ENCODE data around the gene PDCD7.
"Not testable (repeated sequence)": the region's sequence is repeated elsewhere in the genome, so short reads cannot be mapped to it uniquely, and the experiment has no call there.

PDCD7 gene, protein sequence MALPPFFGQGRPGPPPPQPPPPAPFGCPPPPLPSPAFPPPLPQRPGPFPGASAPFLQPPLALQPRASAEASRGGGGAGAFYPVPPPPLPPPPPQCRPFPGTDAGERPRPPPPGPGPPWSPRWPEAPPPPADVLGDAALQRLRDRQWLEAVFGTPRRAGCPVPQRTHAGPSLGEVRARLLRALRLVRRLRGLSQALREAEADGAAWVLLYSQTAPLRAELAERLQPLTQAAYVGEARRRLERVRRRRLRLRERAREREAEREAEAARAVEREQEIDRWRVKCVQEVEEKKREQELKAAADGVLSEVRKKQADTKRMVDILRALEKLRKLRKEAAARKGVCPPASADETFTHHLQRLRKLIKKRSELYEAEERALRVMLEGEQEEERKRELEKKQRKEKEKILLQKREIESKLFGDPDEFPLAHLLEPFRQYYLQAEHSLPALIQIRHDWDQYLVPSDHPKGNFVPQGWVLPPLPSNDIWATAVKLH

DNA sequence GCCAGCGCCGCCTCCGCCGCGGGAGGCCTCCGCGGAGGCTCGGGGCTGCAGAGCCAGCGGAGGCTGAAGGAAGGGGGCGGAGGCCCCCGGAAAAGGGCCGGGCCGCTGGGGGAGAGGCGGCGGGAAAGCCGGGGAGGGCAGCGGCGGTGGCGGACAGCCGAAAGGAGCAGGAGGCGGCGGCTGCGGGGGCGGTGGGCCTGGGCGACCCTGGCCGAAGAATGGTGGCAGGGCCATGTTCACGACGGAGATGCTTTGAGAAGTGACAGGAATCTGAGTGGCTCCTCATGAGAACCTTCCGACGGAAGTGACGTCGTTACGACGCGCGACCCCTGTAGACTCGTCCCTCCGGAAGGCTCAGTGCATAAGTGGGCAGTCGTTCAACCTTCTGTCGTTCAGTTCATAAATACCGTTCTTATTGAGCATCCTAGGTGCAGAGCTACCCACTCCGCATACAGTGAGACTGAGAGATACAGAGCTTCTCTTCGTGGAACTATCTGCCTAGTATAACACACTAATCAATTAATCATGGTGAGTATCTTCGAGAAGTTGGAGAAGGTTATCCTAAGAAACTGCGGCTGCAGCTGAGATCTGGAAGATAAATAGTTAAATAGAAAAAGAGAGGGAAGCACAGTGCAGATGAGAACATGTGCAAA, at the start of gene PDCD7:
TSS of gene PDCD7 (minus strand) at position 261 of the 653 bp plus-strand sequence. CDS start at position 234, 27 bp downstream.
- DNase-seq, result peak; percentile 84

DNA sequence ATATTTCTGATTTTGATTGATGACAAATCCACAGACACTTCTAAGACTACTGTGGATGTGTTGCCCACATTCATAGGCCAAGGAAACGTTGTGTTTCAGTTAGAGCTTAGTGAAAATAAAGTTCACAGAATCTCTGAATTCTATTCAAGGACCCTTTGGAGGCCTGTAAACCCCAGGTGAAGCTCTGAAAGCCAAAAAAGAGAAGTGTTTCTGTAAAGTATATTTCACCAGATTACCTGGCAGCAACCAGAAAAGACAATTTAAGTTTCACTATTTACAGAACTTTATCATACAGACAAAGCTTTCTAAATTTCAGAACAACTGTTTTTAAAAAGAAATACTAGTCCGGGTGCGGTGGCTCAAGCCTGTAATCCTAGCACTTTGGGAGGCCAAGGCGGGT, 48.9 kb upstream of the PDCD7 start:
- no peak for DNase-seq

DNA sequence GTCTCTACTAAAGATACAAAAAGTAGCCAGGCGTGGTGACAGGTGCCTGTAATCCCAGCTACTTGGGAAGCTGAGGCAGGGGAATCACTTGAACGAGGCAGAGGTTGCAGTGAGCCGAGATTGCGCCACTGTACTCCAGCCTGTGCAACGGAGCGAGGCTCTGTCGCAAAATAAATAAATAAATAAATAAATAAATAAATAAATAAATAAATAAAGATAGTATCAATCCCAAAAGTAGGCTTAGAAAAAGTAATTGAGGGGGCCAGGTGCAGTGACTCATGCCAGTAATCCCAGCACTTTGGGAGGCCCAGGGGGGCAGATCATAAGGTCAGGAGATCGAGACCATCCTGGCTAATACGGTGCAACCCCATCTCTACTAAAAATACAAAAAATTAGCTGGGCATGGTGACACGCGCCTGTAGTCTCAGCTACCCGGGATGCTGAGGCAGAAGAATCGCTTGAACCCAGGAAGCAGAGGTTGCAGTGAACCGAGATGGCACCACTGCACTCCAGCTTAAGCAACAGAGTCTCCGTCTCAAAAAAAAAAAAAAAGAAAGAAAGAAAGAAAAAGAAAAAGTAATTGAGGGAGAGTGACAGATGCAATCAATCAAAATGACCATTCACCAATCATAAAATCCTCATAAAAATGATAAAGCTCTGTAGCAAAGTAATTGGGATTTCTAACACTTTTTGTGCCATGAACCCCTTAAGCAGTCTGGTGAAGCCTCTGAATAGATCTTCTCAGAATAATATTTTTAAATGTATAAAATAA, 48.2 kb upstream of the PDCD7 start:
- DNase-seq, result not testable (repeated sequence)

DNA sequence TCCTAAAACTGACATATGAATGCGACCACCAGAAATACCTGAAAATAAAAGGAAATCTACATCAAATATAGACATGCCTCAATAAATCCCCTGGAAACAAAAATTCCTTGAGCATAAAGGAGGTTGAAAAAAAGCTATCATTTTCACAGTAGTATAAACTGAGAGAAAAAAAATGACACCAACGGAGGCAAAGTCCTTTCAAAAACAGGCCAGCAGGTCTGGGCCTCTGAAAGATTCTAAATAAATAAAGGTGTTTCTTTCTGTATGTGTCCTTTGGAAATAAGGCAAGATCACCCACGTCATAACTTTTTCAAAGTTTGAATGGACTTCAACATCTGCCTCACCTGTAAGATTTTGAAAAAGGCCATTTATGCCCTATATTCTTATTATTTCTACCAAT, 46.6 kb upstream of the PDCD7 start:
- DNase-seq, result no peak

DNA sequence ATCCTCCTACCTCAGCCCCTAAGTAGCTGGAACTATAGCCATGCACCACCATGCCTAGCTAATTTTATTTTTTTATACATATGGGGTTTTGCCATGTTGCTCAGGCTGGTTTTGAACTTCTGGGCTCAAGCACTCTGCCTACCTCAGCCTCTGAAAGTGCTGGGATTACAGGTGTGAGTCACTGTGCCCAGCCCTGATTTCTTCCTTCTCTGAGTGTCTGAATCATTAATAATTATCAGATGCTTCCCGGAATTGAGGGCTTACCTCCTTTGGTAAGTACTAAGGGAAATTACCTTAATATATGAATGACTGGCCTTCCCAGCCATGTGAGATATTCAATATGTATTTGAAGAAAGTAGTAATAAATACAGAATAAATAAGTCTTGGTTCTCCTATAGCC, 44.3 kb upstream of the PDCD7 start:
- DNase-seq, result no peak

DNA sequence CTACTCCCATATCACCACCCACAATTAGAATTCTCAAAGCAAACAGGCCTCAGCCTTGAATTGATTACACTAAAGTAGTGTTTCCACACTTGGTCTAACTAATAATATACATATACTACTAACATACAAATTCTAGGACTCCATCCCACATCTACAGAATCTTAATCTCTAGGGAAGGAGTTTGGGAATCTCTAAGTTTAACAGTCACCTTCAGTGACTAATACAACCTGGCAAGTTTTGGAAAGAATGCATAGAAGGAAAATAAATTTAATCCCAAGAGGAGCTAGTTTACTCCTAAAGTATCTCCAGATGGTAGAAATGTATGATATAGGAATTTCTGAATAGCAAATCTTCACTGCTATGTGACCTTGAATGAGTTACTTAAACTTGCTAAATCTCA, 42.4 kb upstream of the PDCD7 start:
- DNase-seq, result no peak

DNA sequence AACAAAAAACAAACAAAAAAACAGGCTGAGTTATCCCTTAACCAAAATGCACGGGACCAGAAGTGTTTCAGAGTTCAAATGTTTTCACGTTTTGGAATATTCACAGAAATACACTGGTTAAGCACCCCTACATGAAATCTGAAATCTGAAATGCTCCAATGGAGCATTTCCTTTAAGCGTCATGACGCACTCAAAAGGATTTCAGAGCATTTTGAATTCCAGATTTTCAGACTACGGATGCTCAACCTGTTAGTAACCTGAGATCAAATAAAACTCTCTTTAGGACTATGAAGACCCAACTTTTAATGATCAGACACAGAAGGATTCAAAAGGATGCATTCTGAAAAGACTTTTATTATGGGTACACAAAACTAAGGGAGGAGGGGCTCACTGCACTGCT, 41.9 kb upstream of the PDCD7 start:
- no peak for DNase-seq

DNA sequence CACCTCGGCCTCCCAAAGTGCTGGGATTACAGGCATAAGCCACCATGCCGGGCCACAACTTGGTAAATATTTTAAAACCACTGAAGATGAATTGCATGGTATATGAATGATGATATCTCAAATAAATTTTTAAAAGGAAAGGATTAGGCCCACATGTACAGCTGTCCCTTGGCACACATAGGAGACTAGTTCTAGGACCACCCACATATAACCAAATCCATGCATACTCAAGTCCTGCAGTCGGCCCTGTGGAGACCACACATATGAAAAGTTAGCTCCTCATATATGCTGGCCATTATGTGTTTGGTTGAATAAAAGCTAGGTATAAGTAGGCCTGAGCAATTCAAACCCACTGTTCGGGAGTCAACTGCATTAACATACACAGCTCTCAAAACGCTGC, 40.9 kb upstream of the PDCD7 start:
- no peak for DNase-seq

DNA sequence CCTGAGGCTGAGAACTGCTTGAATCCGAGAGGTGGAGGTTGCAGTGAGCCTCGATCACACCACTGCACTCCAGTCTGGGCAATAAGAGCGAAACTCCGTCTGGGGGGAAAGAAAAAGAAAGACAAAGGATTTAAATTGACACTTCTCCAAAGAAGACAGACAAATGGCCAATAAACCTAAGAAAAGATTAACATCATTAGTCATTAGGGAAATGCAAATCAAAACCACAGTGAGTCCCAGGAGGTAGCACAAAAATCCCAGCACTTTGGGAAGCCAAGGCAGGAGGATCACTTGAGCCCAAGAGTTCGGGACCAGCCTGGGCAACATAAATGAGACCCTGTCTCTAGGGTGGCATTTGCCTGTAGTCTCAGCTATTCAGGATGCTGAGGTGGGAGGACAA, 38.9 kb upstream of the PDCD7 start:
- no peak for DNase-seq

DNA sequence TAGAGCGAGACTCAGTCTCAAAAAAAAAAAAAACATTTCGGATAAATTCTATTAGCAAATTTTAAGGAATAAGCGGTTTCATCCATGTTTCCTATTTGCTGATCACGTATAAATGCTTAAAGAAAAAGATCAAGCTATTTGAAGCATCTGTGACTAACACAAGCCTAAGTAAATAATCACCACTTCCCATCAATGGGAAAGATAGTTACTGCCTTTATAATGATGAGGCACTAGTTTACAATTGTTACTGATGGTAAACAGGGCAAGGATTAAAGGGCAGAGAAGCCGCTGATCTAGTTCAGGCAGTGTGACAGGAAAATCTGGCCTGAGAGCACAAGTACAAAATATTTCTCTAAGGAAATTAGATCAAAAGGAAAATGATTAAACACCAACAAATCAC, 37.8 kb upstream of the PDCD7 start:
- no peak for DNase-seq

DNA sequence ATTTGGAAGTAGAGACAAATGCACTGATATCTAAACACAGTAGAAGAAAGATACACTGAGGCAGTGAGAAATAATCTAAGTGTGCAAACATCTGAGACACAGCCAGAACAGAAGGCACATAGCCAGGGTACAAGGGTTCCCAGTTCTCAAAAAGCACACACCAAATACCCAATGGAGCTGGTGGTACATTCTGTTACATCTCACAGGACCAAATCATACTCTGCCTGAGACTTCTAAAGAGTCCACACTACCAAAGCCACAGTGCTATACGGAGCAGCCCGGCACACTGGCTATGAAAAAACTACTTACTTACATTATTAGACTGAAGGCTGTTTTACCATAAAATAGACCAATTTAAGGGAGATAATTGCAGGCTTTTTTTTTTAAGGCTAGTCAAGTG, 32.3 kb upstream of the PDCD7 start:
- no peak for DNase-seq

DNA sequence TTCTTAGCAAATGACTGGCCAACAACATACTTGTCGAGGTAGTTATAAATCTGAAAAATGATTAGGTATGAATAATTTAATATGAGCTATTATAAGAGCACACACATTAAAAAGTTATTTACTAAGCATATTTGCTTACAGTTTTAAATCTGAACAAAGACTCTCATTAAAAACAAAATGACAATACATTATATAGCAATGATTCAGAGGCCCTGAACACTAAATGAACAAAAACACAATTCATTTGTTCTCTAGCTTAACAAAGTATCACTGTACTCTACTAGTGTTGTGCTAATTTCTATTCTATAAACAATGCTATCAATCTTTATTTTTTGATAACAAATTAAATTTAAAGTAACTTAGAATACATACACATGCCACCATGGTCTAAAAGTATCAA, 30.5 kb upstream of the PDCD7 start:
- DNase-seq, result no peak

DNA sequence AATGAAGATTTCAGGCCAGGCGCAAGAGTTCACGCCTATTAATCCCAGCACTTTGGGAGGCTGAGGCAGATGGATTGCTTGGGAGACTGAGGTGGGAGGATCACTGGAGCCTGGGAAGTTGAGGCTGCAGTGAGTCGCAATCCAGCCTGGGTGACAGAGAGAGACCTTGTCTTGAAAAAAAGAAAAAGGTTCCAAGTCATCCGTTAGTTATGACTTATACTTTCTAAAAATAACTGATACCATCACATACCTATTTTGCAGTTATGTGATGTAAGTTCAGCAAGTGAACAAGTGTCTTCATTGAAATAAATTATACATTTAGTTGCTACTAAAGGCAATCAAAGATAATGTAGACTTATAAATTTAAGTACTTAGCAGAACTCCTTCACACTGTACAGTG, 29.4 kb upstream of the PDCD7 start:
- DNase-seq, result no peak

DNA sequence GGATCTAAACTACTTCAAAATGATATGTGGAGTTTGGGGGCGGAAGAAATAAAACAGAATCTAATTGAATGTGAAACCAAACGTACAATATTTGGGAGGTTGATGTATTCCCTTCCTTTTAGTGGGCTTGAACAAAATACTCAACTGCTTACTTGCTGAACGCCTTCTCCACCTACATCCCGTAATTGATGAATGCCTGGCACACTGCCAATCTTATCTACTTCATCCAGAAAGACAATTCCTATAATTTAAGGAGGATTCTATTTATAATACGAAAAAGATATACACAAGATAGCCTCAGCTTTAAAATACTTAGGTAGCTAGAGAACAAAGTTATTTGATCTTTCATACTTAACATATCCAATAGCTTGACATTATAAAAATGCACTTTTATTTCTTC, 23.1 kb upstream of the PDCD7 start:
- no peak for DNase-seq

DNA sequence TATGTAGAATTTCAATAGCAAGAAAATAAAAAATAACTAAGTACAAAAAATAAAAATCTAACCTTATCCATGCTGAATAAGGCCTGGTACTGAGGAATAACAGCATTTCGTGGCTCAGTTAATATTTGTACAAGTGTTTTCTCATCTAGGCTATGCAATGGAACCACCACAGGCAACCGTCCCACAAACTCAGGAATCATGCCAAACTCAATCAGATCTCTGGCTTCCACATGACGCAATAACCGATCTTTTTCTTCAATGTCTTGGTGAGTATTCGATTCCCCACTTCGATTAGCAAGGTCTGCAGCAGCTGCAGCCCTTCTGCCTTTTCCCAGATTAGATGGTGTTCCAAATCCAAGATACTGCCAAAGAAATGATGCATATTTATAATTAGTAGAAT, 21.1 kb upstream of the PDCD7 start:
- DNase-seq, result no peak

DNA sequence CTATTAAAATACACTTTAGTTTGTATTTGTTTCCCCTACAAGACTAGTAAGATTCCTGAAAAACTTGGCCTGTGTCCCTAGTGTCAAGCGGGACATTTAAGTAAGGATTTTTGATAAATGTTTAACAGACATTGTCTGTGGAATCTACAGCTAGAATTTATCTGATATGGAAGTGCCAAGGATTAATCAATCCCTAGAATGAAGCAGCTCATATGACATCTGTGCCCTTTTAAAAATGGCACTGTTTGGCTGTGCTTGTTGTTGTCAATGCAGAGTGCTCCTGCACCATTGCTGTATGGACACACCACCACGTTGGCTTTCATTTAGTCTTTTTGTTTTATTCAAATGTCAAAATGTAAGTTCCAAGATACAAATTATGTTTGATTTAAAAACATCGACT, 14.3 kb upstream of the PDCD7 start:
- no peak for DNase-seq

DNA sequence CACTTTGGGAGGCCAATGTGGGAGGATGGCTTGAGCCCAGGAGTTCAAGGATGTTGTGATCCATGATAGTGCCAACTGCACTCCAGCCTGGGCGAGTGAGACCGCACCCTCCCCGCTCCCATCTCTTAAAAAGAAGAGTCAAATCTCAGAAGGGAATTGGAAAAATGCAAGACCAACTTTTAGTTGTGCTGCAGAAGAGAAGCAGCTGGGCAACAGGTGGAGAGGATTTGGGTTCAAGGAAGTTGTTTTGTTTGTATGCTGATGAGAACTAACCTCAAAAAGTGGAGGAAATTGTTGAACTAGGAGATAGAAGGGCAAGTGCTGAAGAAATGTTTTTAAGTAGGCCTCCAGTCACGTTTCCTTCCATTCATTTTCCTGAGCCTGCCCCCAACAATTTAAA, 12.8 kb upstream of the PDCD7 start:
- no peak for DNase-seq

DNA sequence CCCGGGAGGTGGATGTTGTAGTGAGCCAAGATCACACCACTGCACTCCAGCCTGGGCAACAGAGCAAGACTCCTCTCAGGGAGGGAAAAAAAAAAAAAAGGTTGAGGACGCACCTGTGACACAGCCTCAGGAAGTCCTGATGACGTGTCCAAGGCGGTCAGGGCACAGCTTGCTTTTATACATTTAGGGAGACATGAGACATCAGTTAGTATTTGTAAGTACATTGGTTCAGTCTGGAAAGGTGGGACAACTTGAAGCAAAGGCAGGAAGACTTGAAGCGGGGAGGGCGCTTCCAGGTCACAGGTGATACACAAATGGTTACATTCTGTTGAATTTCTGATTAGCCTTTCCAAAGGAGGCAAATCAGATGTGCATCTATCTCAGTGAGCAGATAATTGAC, 5.0 kb upstream of the PDCD7 start:
- DNase-seq, result not testable (repeated sequence)

DNA sequence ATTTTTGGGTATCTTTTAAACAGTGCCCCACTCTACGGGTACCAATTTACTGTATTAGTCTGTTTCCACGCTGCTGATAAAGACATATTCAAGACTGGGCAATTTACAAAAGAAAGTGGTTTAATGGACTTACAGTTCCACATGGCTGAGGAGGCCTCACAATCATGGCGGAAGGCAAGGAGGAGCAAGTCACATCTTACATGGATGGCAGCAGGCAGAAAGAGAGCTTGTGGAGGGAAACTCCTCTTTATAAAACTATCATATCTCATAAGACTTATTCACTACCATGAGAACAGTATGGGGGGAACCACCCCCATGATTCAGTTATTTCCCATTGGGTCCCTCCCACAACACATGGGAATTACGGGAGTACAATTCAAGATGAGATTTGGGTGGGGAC, 4.3 kb upstream of the PDCD7 start:
- not testable (repeated sequence) for DNase-seq

DNA sequence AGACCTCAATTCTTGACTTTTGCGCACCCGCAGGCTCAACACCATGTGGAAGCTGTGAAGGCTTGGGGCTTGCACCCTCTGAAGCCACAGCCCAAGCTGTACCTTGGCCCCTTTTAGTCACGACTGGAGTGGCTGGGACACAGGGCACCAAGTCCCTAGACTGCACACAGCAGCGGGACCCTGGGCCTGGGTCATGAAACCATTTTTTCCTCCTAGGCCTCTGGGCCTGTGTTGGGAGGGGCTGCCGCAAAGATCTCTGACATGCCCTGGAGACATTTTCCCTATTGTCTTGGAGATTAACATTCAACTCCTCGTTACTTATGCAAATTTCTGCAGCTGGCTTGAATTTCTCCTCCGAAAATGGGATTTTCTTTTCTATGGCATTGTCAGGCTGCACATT, 3.5 kb upstream of the PDCD7 start:
- DNase-seq, result not testable (repeated sequence)

DNA sequence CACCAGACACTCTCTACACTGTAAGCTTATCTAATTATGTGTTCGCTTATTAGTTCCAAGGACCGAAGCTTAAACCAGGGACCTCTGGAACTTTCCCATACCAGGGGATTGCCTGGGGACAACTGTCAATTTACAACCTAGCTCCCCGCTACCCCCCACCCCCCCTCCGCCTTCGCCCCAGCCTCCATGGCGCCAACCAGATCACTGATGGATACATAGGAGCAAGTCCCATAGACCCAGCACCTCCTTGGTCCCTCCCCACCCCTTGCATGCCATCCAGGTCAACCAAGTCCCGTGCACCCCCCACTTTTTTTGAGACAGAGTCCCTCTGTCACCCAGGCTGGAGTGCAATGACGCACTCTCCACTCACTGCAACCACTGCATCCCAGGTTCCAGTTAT, 930 bp upstream of the PDCD7 start:
- no peak for DNase-seq

DNA sequence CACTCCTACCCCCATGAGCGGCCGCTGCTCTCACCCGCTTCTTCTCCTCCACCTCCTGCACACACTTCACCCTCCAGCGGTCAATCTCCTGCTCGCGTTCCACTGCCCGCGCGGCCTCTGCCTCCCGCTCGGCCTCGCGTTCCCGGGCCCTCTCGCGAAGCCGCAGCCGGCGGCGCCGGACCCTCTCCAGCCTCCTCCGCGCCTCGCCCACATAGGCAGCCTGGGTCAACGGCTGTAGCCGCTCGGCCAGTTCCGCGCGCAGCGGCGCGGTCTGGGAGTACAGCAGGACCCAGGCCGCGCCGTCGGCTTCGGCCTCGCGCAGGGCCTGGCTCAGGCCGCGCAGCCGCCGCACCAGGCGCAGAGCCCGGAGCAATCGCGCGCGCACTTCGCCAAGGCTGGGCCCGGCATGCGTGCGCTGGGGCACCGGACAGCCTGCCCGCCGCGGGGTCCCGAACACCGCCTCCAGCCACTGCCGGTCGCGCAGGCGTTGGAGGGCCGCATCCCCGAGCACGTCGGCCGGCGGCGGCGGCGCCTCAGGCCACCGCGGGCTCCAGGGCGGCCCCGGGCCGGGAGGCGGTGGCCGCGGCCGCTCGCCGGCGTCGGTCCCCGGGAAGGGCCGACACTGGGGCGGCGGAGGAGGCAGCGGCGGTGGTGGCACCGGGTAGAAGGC, 595 bp downstream of the PDCD7 start:
- DNase-seq, result no peak

DNA sequence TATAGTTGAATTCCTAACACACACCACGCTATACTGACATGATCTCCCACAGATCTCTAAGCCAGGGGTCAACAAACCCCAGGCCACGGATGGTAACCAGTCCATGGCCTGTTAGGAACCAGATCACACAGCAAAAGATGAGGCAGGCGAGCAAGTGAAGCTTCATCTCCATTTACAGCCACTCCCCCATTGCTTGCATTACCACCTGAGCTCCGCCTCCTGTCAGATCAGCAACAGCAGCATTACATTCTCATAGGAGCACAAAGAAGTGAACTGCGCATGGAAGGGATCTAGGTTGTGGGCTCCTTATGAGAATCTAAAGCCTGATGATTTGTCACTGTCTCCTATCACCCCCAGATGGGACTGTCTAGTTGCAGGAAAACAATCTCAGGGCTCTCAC, 2.7 kb downstream of the PDCD7 start:
- no peak for DNase-seq
